Ecto neural progenitor cell (in vitro differentiated cells): ENCODE measurements around the gene ANKRD65.
"Not testable (repeated sequence)": the region's sequence is repeated elsewhere in the genome, so short reads cannot be mapped to it uniquely, and the experiment has no call there.

Experiments
- DNase-seq: peaks from one replicate; pipeline ENCODE4 v3.0.0-alpha.2; 2018; ENCODE audit warnings: low spot score

Gene ANKRD65

GRCh38 chr1:1393428-1393827 lies 27.6 kb downstream of the ANKRD65 start:
- DNase-seq, result no peak

GRCh38 chr1:1393014-1393413 lies 28.1 kb downstream of the ANKRD65 start:
- no peak for DNase-seq

GRCh38 chr1:1391225-1391624 lies 29.9 kb downstream of the ANKRD65 start:
- DNase-seq, result no peak

- no peak for DNase-seq
Measured at GRCh38 chr1:1390675-1391074, 30.4 kb downstream of the ANKRD65 start.

GRCh38 chr1:1388078-1388472 lies 33.0 kb downstream of the ANKRD65 start:
- DNase-seq, result no peak

- no peak for DNase-seq
Measured at GRCh38 chr1:1387098-1388077, 33.7 kb downstream of the ANKRD65 start.

- DNase-seq, result no peak
Measured at GRCh38 chr1:1385931-1386330, 35.1 kb downstream of the ANKRD65 start.

GRCh38 chr1:1385339-1385738 lies 35.7 kb downstream of the ANKRD65 start:
- not testable (repeated sequence) for DNase-seq

GRCh38 chr1:1381294-1381693 lies 39.8 kb downstream of the ANKRD65 start:
- no peak for DNase-seq

- DNase-seq, result no peak
Measured at GRCh38 chr1:1380860-1381259, 40.2 kb downstream of the ANKRD65 start.

- DNase-seq, result no peak
Measured at GRCh38 chr1:1377540-1378205, 43.4 kb downstream of the ANKRD65 start.

GRCh38 chr1:1376551-1377226 lies 44.4 kb downstream of the ANKRD65 start:
- DNase-seq, result peak; percentile 42

- peak; percentile 98 for DNase-seq
Measured at GRCh38 chr1:1374929-1375662, 46.0 kb downstream of the ANKRD65 start, which contains the start of gene AURKAIP1. AURKAIP1 (minus strand) TSS chr1:1375207; CDS start chr1:1374756, 451 bp downstream.

- no peak for DNase-seq
Measured at GRCh38 chr1:1374589-1374928, 46.5 kb downstream of the ANKRD65 start.

GRCh38 chr1:1373815-1374588 lies 47.1 kb downstream of the ANKRD65 start:
- no peak for DNase-seq

GRCh38 chr1:1373051-1373814 lies 47.8 kb downstream of the ANKRD65 start:
- no peak for DNase-seq

- DNase-seq, result peak; percentile 88
Measured at GRCh38 chr1:1371746-1372711, 49.0 kb downstream of the ANKRD65 start.

- DNase-seq, result peak; percentile 44
Measured at GRCh38 chr1:1371364-1371745, 49.7 kb downstream of the ANKRD65 start.

GRCh38 chr1:1370771-1371300 lies 50.2 kb downstream of the ANKRD65 start:
- DNase-seq, result peak; percentile 43
